ENCODE results near the gene NEU1.

DNA sequence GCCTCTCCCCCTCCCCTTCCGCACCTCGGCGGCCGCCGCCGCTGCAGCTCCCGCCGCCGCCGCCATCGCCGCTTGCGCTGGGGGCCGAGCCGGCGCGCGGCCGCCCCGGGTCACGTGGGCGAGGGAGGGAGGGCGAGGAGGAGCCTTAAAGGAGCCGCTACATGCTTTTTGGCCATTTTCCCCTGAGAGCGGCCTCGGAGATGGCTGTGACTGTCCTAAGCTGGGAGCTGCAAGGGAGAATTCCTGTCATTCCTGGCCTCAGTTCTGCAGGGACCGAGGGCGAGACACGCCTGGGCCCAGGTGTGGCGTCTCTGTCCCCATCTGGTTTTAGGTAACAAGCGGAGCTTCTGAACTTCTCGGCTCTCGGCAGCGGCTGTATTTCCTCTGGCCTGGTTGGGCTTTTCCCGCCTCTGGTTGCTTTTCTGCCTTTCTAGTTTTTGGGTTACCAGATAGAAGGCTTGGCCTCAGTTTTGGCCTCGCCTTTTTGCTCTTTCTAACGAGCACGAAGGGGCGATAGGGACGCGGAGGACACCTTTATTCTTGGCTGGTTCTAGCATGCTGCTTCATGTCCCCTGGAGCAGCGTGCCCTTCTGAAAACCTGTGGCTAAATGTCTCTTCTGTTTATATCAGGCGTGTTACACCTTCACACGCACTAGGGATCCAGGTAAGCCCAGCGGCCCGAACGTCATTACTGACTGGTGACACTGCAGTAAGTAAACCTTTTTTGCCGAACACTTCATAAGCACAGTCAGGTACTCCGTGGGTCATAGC, 35.2 kb upstream of the NEU1 start, which contains the start of gene EHMT2:
- TF ChIP-seq, protein P1, sequence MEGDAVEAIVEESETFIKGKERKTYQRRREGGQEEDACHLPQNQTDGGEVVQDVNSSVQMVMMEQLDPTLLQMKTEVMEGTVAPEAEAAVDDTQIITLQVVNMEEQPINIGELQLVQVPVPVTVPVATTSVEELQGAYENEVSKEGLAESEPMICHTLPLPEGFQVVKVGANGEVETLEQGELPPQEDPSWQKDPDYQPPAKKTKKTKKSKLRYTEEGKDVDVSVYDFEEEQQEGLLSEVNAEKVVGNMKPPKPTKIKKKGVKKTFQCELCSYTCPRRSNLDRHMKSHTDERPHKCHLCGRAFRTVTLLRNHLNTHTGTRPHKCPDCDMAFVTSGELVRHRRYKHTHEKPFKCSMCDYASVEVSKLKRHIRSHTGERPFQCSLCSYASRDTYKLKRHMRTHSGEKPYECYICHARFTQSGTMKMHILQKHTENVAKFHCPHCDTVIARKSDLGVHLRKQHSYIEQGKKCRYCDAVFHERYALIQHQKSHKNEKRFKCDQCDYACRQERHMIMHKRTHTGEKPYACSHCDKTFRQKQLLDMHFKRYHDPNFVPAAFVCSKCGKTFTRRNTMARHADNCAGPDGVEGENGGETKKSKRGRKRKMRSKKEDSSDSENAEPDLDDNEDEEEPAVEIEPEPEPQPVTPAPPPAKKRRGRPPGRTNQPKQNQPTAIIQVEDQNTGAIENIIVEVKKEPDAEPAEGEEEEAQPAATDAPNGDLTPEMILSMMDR (conservative IDR thresholded peaks at IDR 0.05 in 1 of 2, IDR thresholded peaks at IDR 0.05 in 1 of 2; ENCODE audit: low read depth in 1 of 2, low read length in 2 of 2): no peak
- no peak for TF ChIP-seq EZH2 (IDR thresholded peaks at IDR 0.05; ENCODE audit: low read length, missing control alignments)
